Ascending aorta (tissue), 2 donors: ENCODE results near the gene RNF220. TPM values are rescaled to one million over a fixed set of nuclear protein-coding genes. Genes with fewer than 3 reads are reported as not detected.

Source experiments
- DNase-seq, 2 donors: peaks; one replicate each; pipeline ENCODE4 v3.0.0-alpha.2; 2019; ENCODE audit warnings: low spot score in 2 of 2
- H3K27ac ChIP-seq, 2 donors: fragments of 200-600 bp; sonication (generic); one replicate each; pipeline ENCODE4 v1.5.1; 2016 to 2017; ENCODE audit warnings: mild to moderate bottlenecking in 1 of 2
- H3K27me3 ChIP-seq: fragments of 200-600 bp; sonication (generic); one replicate; pipeline ENCODE4 v1.5.1; 2017
- H3K36me3 ChIP-seq, 2 donors: fragments of 200-600 bp; sonication (generic); one replicate each; pipeline ENCODE4 v1.5.1; 2016
- H3K4me1 ChIP-seq, 2 donors: fragments of 200-600 bp; sonication (generic); one replicate each; pipeline ENCODE4 v1.5.1; 2016 to 2017; ENCODE audit warnings: mild to moderate bottlenecking in 1 of 2
- H3K4me3 ChIP-seq, 2 donors: fragments of 200-600 bp; sonication (generic); one replicate each; pipeline ENCODE4 v1.5.1; 2016 to 2017; ENCODE audit warnings: mild to moderate bottlenecking in 1 of 2
- H3K9me3 ChIP-seq, 2 donors: fragments of 200-600 bp; sonication (generic); one replicate each; pipeline ENCODE4 v1.5.1; 2016
- CTCF ChIP-seq, 3 experiments: fragments of 200-600 bp in 2 of 3; fragments of 450-650 bp in 1 of 3; sonication (generic) in 2 of 3; IDR thresholded peaks; one replicate each; pipeline ENCODE4 v1.5.1; 2016 to 2019; ENCODE audit warnings: antibody characterized with exemption in 3 of 3, mild to moderate bottlenecking in 1 of 3, moderate library complexity in 1 of 3
- intact Hi-C: fragments of 100-400 bp; cut with DNase I; formaldehyde crosslinking; loops from one replicate; pipeline ENCODE4 v1.15.1; 2023
- total RNA-seq: library from RNA; depleted of rRNA; stranded (reverse); fragments of >200 nt; gene quantifications from one replicate; pipeline ENCODE4 v1.1.0, GENCODE V29; 2016

The RNF220 gene
- total RNA-seq, 1 donor from 2014 or later: 54.8 TPM

- Histone ChIP-seq H3K4me3 (peak overlapping the region; percentile 84 to 96), H3K9me3 (no peaks in the 10 kb centered on the region), H3K4me1 (peaks cover 12 to 13% of the 10 kb centered on the region in 2 donors), H3K27me3 (no peaks in the 10 kb centered on the region), H3K27ac (peak overlapping the region; percentile 95 to 97), H3K36me3 (peaks cover 33 to 37% of the 10 kb centered on the region in 2 donors)
- no peak for TF ChIP-seq CTCF (IDR thresholded peaks at IDR 0.05)
- intact Hi-C loops: loop anchor here (1.0 to 5.0 kb wide), 2 partner anchors 13 to 670 kb away; no protein-coding TSS in a partner anchor
- no peak for DNase-seq
Observed at GRCh38 chr1:44632598-44632997, 227.5 kb downstream of the RNF220 start.

- peaks cover 52 to 54% of the 10 kb centered on the region in 2 donors for H3K36me3 ChIP-seq
- H3K27ac ChIP-seq: no peak overlapping the region
- H3K4me1 ChIP-seq: peaks cover 12 to 13% of the 10 kb centered on the region in 2 donors
- DNase-seq: no peak
- no peaks in the 10 kb centered on the region for H3K27me3 ChIP-seq
- H3K9me3 ChIP-seq: no peaks in the 10 kb centered on the region
- intact Hi-C loops: loop anchor here (5.0 kb wide), 1 partner anchor 668 kb away; no protein-coding TSS in a partner anchor
- TF ChIP-seq CTCF (IDR thresholded peaks at IDR 0.05): no peak
- H3K4me3 ChIP-seq: no peak overlapping the region
Observed at GRCh38 chr1:44634606-44635189, 229.6 kb downstream of the RNF220 start.

DNA sequence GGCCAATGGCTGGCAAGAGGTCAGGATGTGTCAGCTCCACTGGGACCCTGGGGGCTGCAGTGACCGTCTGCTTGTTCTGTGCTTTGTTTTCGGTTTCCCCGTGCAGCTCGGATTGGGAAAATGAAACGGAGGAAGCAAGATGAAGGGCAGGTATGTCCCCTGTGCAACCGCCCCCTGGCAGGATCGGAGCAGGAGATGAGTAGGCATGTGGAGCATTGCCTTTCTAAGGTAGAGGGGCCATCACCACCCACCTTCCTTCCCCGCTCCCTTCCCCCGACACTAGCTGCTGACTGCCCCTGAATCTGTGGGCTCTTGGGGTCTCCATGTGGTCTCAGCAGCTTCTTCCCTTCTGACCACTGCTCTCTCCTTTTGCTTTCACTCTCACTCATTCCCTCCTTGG lies 230.4 kb downstream of the RNF220 start:
- Histone ChIP-seq H3K27me3 (no peaks in the 10 kb centered on the region), H3K36me3 (peaks cover 58 to 62% of the 10 kb centered on the region in 2 donors), H3K27ac (no peak overlapping the region), H3K9me3 (no peaks in the 10 kb centered on the region), H3K4me3 (no peak overlapping the region), H3K4me1 (peaks cover 12 to 13% of the 10 kb centered on the region in 2 donors)
- no peak for TF ChIP-seq CTCF (IDR thresholded peaks at IDR 0.05)
- DNase-seq: no peak
- intact Hi-C loops: no loop called here

DNA sequence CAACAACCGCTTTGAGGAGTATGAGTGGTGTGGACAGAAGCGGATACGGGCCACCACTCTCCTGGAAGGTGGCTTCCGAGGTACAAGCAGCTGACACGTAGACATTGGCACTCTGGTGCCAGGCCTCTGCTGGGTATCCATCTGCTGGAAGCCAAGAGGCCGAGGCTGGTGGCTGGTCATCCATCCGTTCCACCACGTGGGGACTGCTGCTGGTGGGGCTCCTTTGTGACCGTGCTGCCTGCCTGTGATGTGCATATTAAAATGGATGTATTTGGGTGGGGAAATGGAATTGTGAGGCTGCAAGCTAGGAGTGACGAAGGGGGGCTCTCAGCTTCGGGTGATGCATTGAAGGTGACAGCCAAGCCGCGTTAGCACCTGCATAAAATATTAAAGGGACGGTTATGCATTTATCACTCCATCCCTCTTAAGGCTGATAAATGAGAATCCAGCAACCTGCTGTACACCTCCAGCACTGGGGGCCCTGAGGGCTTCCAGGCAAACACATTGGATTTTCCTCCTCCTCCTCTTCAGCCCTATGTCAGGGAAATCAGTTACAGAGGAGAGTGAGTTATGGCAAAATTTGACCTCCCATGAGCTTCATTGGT lies 231.1 kb downstream of the RNF220 start:
- DNase-seq: no peak
- intact Hi-C loops: no loop called here
- H3K4me3 ChIP-seq: no peak overlapping the region
- H3K27ac ChIP-seq: no peak overlapping the region
- peaks cover 11 to 13% of the 10 kb centered on the region in 2 donors for H3K4me1 ChIP-seq
- no peak for TF ChIP-seq CTCF (IDR thresholded peaks at IDR 0.05)
- peaks cover 65 to 69% of the 10 kb centered on the region in 2 donors for H3K36me3 ChIP-seq
- H3K27me3 ChIP-seq: no peaks in the 10 kb centered on the region
- no peaks in the 10 kb centered on the region for H3K9me3 ChIP-seq

GRCh38 chr1:44636688-44637598 lies 231.9 kb downstream of the RNF220 start:
- H3K4me1 ChIP-seq: peaks cover 9 to 13% of the 10 kb centered on the region in 2 donors
- H3K27ac ChIP-seq: no peak overlapping the region
- H3K4me3 ChIP-seq: no peak overlapping the region
- intact Hi-C loops: no loop called here
- TF ChIP-seq CTCF (IDR thresholded peaks at IDR 0.05): no peak
- no peak for DNase-seq
- no peaks in the 10 kb centered on the region for H3K27me3 ChIP-seq
- peaks cover 72 to 74% of the 10 kb centered on the region in 2 donors for H3K36me3 ChIP-seq
- H3K9me3 ChIP-seq: no peaks in the 10 kb centered on the region
